Measurements from ENCODE around the gene TTLL5. TPM values are rescaled to one million over a fixed set of nuclear protein-coding genes. Genes with fewer than 3 reads are reported as not detected.

Gene TTLL5
- 12.5 to 14.4 TPM (median 13.4 TPM) in 5 replicates for total RNA-seq (2022; extraction: Qiagen RNA extraction)

GRCh38 chr14:75660630-75661498 lies at the start of gene TTLL5, which contains the start of gene ERG28:
Gene TTLL5, plus strand, starts transcription at chr14:75661246. Its CDS starts 1,904 bp downstream, at chr14:75663150.
Gene ERG28, minus strand, starts transcription at chr14:75660876. Its CDS starts 3,374 bp downstream, at chr14:75657502.

GRCh38 chr14:75981426-75982265 lies 320.6 kb downstream of the TTLL5 start, which contains the start of gene TGFB3:
Gene TGFB3, minus strand, starts transcription at chr14:75981995. Its CDS starts 1,102 bp downstream, at chr14:75980893.

GRCh38 chr14:75985618-75986438 lies 324.8 kb downstream of the TTLL5 start, which contains the start of gene IFT43:
Gene IFT43, plus strand, starts transcription at chr14:75985763. Its CDS starts 24 bp downstream, at chr14:75985787.

Other genes with a start within 250 kb of the TTLL5 start
- 23.5 to 37.0 TPM (median 33.6 TPM) in 5 replicates for gene JDP2, start 233.2 kb upstream of the TTLL5 start, total RNA-seq (2022; extraction: Qiagen RNA extraction)
- not detected in 5 replicates for gene BATF, start 138.8 kb upstream of the TTLL5 start, total RNA-seq (2022; extraction: Qiagen RNA extraction)
- 5.8 to 7.0 TPM (median 6.7 TPM) in 5 replicates for gene FLVCR2, start 82.6 kb upstream of the TTLL5 start, total RNA-seq (2022; extraction: Qiagen RNA extraction)
- 12.8 to 17.3 TPM (median 16.0 TPM) in 5 replicates for gene ERG28, start 370 bp upstream of the TTLL5 start, total RNA-seq (2022; extraction: Qiagen RNA extraction)

Measured in A549 treated with CORT108297 at 1 μM for 4 hours (cell line).